OCI-LY7 (cell line): Measurements from ENCODE around the gene PSD4. TPM values are rescaled to one million over a fixed set of nuclear protein-coding genes. Genes with fewer than 3 reads are reported as not detected.

ENCODE experiments used
- BruUV-seq: library from RNA; stranded (reverse); fragments of 400-500 nt; replicated peaks from 2 replicates; lab custom pipeline; 2021; lab: Mats Ljungman, UMichigan
- CTCF ChIA-PET: fragments of 300-600 bp; sonication (Branson Sonifier 250); formaldehyde crosslinking; loops from one replicate; lab custom pipeline; 2022; ENCODE audit warnings: antibody characterized with exemption; ENCODE audit not compliant: unreplicated experiment; lab: Charles Lee
- POLR2A ChIA-PET: fragments of 300-600 bp; sonication (Branson Sonifier 250); formaldehyde crosslinking; loops from one replicate; lab custom pipeline; 2022; ENCODE audit warnings: antibody characterized with exemption; lab: Charles Lee
- DNase-seq: peaks from one replicate; pipeline ENCODE4 v3.0.0-alpha.2; 2015; ENCODE audit warnings: low spot score
- H2AFZ ChIP-seq: fragments of 200-600 bp; sonication (generic), shearing (Covaris generic); 2 replicates; pipeline ENCODE4 v1.6.1; 2014; ENCODE audit warnings: mild to moderate bottlenecking, antibody characterized with exemption, low read length, moderate library complexity
- H3K27ac ChIP-seq: fragments of 200-600 bp; sonication (generic); 2 replicates; pipeline ENCODE4 v1.5.1; 2014; ENCODE audit warnings: mixed run types, low read depth, mild to moderate bottlenecking, moderate library complexity, low read length, inconsistent platforms; ENCODE audit not compliant: poor library complexity, severe bottlenecking
- H3K36me3 ChIP-seq: fragments of 200-600 bp; sonication (generic); 2 replicates; pipeline ENCODE4 v1.6.1; 2014; ENCODE audit warnings: mild to moderate bottlenecking, antibody characterized with exemption, low read length, moderate library complexity, mixed read lengths; ENCODE audit not compliant: insufficient read depth
- H3K4me1 ChIP-seq: fragments of 200-600 bp; sonication (generic); 2 replicates; pipeline ENCODE4 v1.5.1; 2014; ENCODE audit warnings: mild to moderate bottlenecking, low read length; ENCODE audit not compliant: insufficient read depth, poor library complexity, severe bottlenecking
- H3K4me2 ChIP-seq: fragments of 200-600 bp; sonication (generic); 2 replicates; pipeline ENCODE4 v1.6.1; 2014; ENCODE audit warnings: mild to moderate bottlenecking, low read length
- H3K4me3 ChIP-seq: fragments of 200-600 bp; sonication (generic); 2 replicates; pipeline ENCODE4 v1.5.1; 2014; ENCODE audit warnings: mild to moderate bottlenecking, low read depth, low read length; ENCODE audit not compliant: poor library complexity, severe bottlenecking
- H3K79me2 ChIP-seq: fragments of 200-600 bp; sonication (generic); 2 replicates; pipeline ENCODE4 v1.6.1; 2016; ENCODE audit warnings: low read depth, mild to moderate bottlenecking, low read length, moderate library complexity, mixed read lengths; ENCODE audit not compliant: insufficient read depth
- H3K9me2 ChIP-seq: fragments of 200-600 bp; sonication (generic); 2 replicates; pipeline ENCODE4 v1.6.1; 2016; ENCODE audit warnings: mild to moderate bottlenecking, low read length, mixed read lengths; ENCODE audit not compliant: insufficient read depth
- H3K9me3 ChIP-seq: fragments of 200-600 bp; sonication (generic); 2 replicates; pipeline ENCODE4 v1.6.1; 2014; ENCODE audit warnings: mild to moderate bottlenecking, mixed run types, low read length, mixed read lengths
- H4K20me1 ChIP-seq: fragments of 200-600 bp; sonication (generic); 2 replicates; pipeline ENCODE4 v1.6.1; 2014; ENCODE audit warnings: mild to moderate bottlenecking, antibody characterized with exemption, low read length, moderate library complexity, mixed read lengths; ENCODE audit not compliant: insufficient read depth
- EZH2phosphoT487 ChIP-seq: fragments of 200-600 bp; sonication (generic); IDR thresholded peaks from 2 replicates; pipeline ENCODE4 v1.6.1; 2018; ENCODE audit warnings: low read depth, borderline replicate concordance, mild to moderate bottlenecking, mixed run types, antibody characterized with exemption, low read length, moderate library complexity, mixed read lengths
- intact Hi-C: fragments of 100-400 bp; cut with micrococcal nuclease; formaldehyde crosslinking; loops from one replicate; pipeline ENCODE4 v1.10.0; 2022; ENCODE audit not compliant: unreplicated experiment
- total RNA-seq, 2 experiments: library from RNA; depleted of rRNA in 1 of 2; stranded (reverse); fragments of >200 nt in 1 of 2; shearing (Covaris generic) in 1 of 2; gene quantifications; 2 replicates each; pipeline ENCODE4 v1.2.3, GENCODE V29; 2014 to 2022
- TF ChIP-seq, protein P1 (sequence below): fragments of 200-600 bp; sonication (generic); conservative IDR thresholded peaks from 2 replicates; pipeline ENCODE4 v1.5.1; 2014; ENCODE audit warnings: mild to moderate bottlenecking, antibody characterized with exemption, low read length, moderate library complexity, mixed read lengths

Gene PSD4
- total RNA-seq, 2 experiments from 2014 or later = 99.6 to 100 TPM

DNA sequence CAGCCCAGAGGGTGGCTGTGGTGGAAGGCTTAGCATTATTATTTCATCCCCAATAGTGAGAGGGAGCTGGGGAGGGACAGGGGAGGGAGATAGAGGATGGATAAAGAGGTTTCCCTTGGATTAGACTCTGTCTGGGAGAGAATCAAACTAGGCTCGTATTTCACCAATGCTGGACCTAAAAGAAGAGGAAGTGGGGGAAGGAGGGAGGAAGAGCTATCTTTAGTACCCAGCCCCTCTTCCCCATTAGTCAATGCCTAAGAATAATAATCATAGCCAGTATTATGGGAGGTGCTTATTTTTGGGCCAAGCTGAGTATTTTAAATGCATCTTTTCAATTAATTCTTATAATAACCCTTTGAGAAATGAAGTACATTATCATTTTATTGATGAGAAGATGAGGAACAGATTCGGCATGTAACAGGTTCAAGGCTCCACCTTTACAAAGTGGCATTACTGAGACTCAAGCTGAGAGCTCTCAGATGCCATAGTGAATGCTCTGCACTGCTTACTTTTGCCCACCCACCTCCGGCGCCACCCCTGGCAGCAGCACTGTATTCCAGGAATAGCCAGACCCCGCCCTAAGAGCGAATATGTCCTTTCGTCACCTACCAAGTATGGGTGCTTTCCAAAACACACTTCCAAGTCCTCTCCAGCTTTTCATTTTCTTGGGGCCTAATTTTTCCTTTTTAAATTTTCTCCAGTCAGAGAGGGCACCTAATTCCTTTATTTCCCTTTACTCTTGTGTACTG is 83.9 kb downstream of the PSD4 start:
- no peaks in the 10 kb centered on the region for H3K9me3 ChIP-seq
- intact Hi-C loops = no loop called here
- H4K20me1 ChIP-seq = no peaks in the 10 kb centered on the region
- no peak overlapping the region for H3K4me2 ChIP-seq
- peaks cover 6% of the 10 kb centered on the region; the same call in 1 of the 2 replicates for H3K36me3 ChIP-seq
- no peak for TF ChIP-seq EZH2phosphoT487
- TF ChIP-seq, protein P1, sequence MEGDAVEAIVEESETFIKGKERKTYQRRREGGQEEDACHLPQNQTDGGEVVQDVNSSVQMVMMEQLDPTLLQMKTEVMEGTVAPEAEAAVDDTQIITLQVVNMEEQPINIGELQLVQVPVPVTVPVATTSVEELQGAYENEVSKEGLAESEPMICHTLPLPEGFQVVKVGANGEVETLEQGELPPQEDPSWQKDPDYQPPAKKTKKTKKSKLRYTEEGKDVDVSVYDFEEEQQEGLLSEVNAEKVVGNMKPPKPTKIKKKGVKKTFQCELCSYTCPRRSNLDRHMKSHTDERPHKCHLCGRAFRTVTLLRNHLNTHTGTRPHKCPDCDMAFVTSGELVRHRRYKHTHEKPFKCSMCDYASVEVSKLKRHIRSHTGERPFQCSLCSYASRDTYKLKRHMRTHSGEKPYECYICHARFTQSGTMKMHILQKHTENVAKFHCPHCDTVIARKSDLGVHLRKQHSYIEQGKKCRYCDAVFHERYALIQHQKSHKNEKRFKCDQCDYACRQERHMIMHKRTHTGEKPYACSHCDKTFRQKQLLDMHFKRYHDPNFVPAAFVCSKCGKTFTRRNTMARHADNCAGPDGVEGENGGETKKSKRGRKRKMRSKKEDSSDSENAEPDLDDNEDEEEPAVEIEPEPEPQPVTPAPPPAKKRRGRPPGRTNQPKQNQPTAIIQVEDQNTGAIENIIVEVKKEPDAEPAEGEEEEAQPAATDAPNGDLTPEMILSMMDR = no peak
- no peaks in the 10 kb centered on the region for H3K9me2 ChIP-seq
- H3K4me3 ChIP-seq = no peak overlapping the region
- no peak overlapping the region for H2AFZ ChIP-seq
- no peaks in the 10 kb centered on the region for H3K4me1 ChIP-seq
- no peak overlapping the region for H3K27ac ChIP-seq
- BruUV-seq = no TSS peak
- ChIA-PET POLR2A (no interaction called here), CTCF (no interaction called here)
- no peak for DNase-seq
- no peaks in the 10 kb centered on the region for H3K79me2 ChIP-seq

DNA sequence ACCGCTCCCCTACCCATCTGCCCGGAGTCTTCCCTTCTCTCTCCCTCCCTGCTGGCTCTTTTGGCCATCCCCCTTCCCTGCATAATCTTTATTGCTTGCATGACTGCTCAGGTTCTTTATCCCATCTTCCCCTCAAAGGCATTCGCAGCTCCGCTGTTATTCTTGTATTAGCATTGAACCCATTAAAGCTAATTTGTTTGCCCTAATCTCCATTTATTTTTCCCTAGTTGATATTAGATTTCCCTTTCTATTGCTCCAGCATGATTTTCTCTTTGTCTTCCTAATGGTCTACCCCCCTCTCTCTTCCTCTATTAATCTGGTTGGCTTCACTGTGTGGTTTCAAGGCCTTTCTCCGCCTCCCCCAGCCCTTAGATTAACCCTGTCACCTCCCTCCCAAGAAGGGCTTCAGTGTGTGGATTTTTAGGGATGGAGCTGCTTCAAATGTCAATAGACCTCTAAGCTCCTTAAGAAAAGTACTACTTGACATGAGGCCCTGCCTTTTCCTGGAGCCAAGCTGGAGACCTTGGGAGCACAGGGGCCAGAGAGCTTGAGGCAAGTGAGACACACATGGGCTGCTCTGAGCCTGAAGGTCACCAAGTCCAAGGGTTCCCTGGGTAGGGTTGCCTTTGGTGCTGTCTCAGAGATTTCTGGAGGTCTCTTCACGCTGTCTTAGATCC is 84.8 kb downstream of the PSD4 start:
- Histone ChIP-seq H3K27ac (no peak overlapping the region), H4K20me1 (no peaks in the 10 kb centered on the region), H3K4me2 (no peak overlapping the region), H3K9me2 (no peaks in the 10 kb centered on the region), H3K36me3 (peaks cover 6% of the 10 kb centered on the region; the same call in 1 of the 2 replicates), H2AFZ (no peak overlapping the region), H3K4me3 (no peak overlapping the region), H3K9me3 (no peaks in the 10 kb centered on the region), H3K79me2 (no peaks in the 10 kb centered on the region), H3K4me1 (no peaks in the 10 kb centered on the region)
- CTCF ChIA-PET = no interaction called here
- BruUV-seq = no TSS peak
- DNase-seq = no peak
- intact Hi-C loops = no loop called here
- TF ChIP-seq EZH2phosphoT487 = no peak
- TF ChIP-seq, protein P1 = no peak
- POLR2A ChIA-PET = interaction anchor here (0.6 kb wide), 1 partner anchor 10 kb away, joined by 3 read pairs; no protein-coding TSS in a partner anchor

Other genes starting within 250 kb of the PSD4 start
- gene IL36G, start 196.0 kb upstream of the PSD4 start, total RNA-seq (2014; rRNA removed; shearing (Covaris generic)) = not detected in 2 replicates
- not detected in 2 replicates for gene IL36G, start 196.0 kb upstream of the PSD4 start, total RNA-seq (2022)
- gene IL36A, start 168.5 kb upstream of the PSD4 start, total RNA-seq (2014; rRNA removed; shearing (Covaris generic)) = not detected in 2 replicates
- not detected in 2 replicates for gene IL36A, start 168.5 kb upstream of the PSD4 start, total RNA-seq (2022)
- not detected in 2 replicates for gene IL36B, start 121.1 kb upstream of the PSD4 start, total RNA-seq (2014; rRNA removed; shearing (Covaris generic))
- gene IL36B, start 121.1 kb upstream of the PSD4 start, total RNA-seq (2022) = not detected in 2 replicates
- not detected in 2 replicates for gene IL36RN, start 114.8 kb upstream of the PSD4 start, total RNA-seq (2014; rRNA removed; shearing (Covaris generic))
- not detected in 2 replicates for gene IL36RN, start 114.8 kb upstream of the PSD4 start, total RNA-seq (2022)
- gene IL1F10, start 106.0 kb upstream of the PSD4 start, total RNA-seq (2014; rRNA removed; shearing (Covaris generic)) = not detected in 2 replicates
- gene IL1F10, start 106.0 kb upstream of the PSD4 start, total RNA-seq (2022) = not detected in 2 replicates
- not detected in 2 replicates for gene IL1RN, start 46.4 kb upstream of the PSD4 start, total RNA-seq (2014; rRNA removed; shearing (Covaris generic))
- gene IL1RN, start 46.4 kb upstream of the PSD4 start, total RNA-seq (2022) = not detected in 2 replicates
- 0.90 and 2.6 TPM in 2 replicates for gene PAX8, start 105.0 kb downstream of the PSD4 start, total RNA-seq (2014; rRNA removed; shearing (Covaris generic))
- gene PAX8, start 105.0 kb downstream of the PSD4 start, total RNA-seq (2022) = 1.6 and 3.6 TPM in 2 replicates